H9 (cell line): ENCODE measurements around the gene ASTN2. TPM values are rescaled to one million over a fixed set of nuclear protein-coding genes. Genes with fewer than 3 reads are reported as not detected.

ENCODE experiments used
- DNase-seq: peaks from one replicate; pipeline ENCODE4 v3.0.0-alpha.2; 2017
- H2AFZ ChIP-seq: one replicate; pipeline ENCODE4 v1.6.1; 2013; ENCODE audit warnings: mild to moderate bottlenecking, low read length, control low read depth, moderate library complexity
- H2AK5ac ChIP-seq: 2 replicates; pipeline ENCODE4 v1.6.1; 2013; ENCODE audit warnings: low read length, control low read depth, mixed read lengths; ENCODE audit not compliant: insufficient read length
- H2BK120ac ChIP-seq: one replicate; pipeline ENCODE4 v1.6.1; 2013; ENCODE audit warnings: low read depth, mild to moderate bottlenecking, low read length, control low read depth, inconsistent platforms; ENCODE audit not compliant: poor library complexity, severe bottlenecking
- H2BK12ac ChIP-seq: 2 replicates; pipeline ENCODE4 v1.6.1; 2013; ENCODE audit warnings: low read length, control low read depth, mixed read lengths, low read depth; ENCODE audit not compliant: insufficient read length
- H2BK15ac ChIP-seq: 2 replicates; pipeline ENCODE4 v1.6.1; 2013; ENCODE audit warnings: low read depth, low read length, control low read depth
- H2BK20ac ChIP-seq: one replicate; pipeline ENCODE4 v1.6.1; 2013; ENCODE audit warnings: low read depth, mild to moderate bottlenecking, low read length, control low read depth, inconsistent platforms; ENCODE audit not compliant: poor library complexity, severe bottlenecking
- H2BK5ac ChIP-seq: 2 replicates; pipeline ENCODE4 v1.6.1; 2013; ENCODE audit warnings: low read length, control low read depth, mixed read lengths; ENCODE audit not compliant: insufficient read length
- H3K14ac ChIP-seq: 2 replicates; pipeline ENCODE4 v1.6.1; 2013; ENCODE audit warnings: low read length, control low read depth; ENCODE audit not compliant: insufficient read depth
- H3K18ac ChIP-seq: 2 replicates; pipeline ENCODE4 v1.6.1; 2013; ENCODE audit warnings: low read depth, mild to moderate bottlenecking, mixed read lengths, low read length, control low read depth; ENCODE audit not compliant: insufficient read length
- H3K23ac ChIP-seq: 2 replicates; pipeline ENCODE4 v1.6.1; 2013; ENCODE audit warnings: low read length, control low read depth, mixed read lengths, low read depth; ENCODE audit not compliant: insufficient read length
- H3K23me2 ChIP-seq: 2 replicates; pipeline ENCODE4 v1.6.1; 2013; ENCODE audit warnings: low read depth, mild to moderate bottlenecking, mixed read lengths, low read length, control low read depth; ENCODE audit not compliant: insufficient read length, poor library complexity, severe bottlenecking
- H3K27ac ChIP-seq: 2 replicates; pipeline ENCODE4 v1.5.1; 2013; ENCODE audit warnings: low read length, control low read depth, mixed read lengths, low read depth; ENCODE audit not compliant: insufficient read length
- H3K27me3 ChIP-seq: 2 replicates; pipeline ENCODE4 v1.6.1; 2013; ENCODE audit warnings: low read length, control low read depth, inconsistent platforms; ENCODE audit not compliant: insufficient read depth
- H3K4ac ChIP-seq: 2 replicates; pipeline ENCODE4 v1.6.1; 2013; ENCODE audit warnings: low read depth, mild to moderate bottlenecking, control low read depth, inconsistent platforms, low read length, moderate library complexity
- H3K4me1 ChIP-seq: 2 replicates; pipeline ENCODE4 v1.6.1; 2013; ENCODE audit warnings: low read length, control low read depth, inconsistent platforms; ENCODE audit not compliant: insufficient read depth
- H3K4me2 ChIP-seq: 2 replicates; pipeline ENCODE4 v1.6.1; 2013; ENCODE audit warnings: low read length, control low read depth, mixed read lengths; ENCODE audit not compliant: insufficient read length, insufficient read depth
- H3K56ac ChIP-seq: 2 replicates; pipeline ENCODE4 v1.6.1; 2013; ENCODE audit warnings: low read depth, mild to moderate bottlenecking, mixed read lengths, low read length, control low read depth; ENCODE audit not compliant: insufficient read length
- H3K79me1 ChIP-seq: 2 replicates; pipeline ENCODE4 v1.6.1; 2013; ENCODE audit warnings: low read depth, mild to moderate bottlenecking, moderate library complexity, low read length, control low read depth, inconsistent platforms; ENCODE audit not compliant: insufficient read depth, poor library complexity, severe bottlenecking
- H3K79me2 ChIP-seq: 2 replicates; pipeline ENCODE4 v1.6.1; 2013; ENCODE audit warnings: low read length, control low read depth, inconsistent platforms; ENCODE audit not compliant: insufficient read depth
- H3K9ac ChIP-seq: 2 replicates; pipeline ENCODE4 v1.6.1; 2013; ENCODE audit warnings: low read length, control low read depth, mixed read lengths; ENCODE audit not compliant: insufficient read length; ENCODE audit errors: extremely low read depth
- H3K9me3 ChIP-seq: one replicate; pipeline ENCODE4 v1.6.1; 2013; ENCODE audit warnings: low read depth, low read length, inconsistent platforms; ENCODE audit not compliant: control insufficient read depth
- H3T11ph ChIP-seq: one replicate; pipeline ENCODE4 v1.6.1; 2013; ENCODE audit warnings: mild to moderate bottlenecking, low read length, control low read depth, inconsistent platforms
- H4K20me1 ChIP-seq: one replicate; pipeline ENCODE4 v1.6.1; 2013; ENCODE audit not compliant: control insufficient read depth, insufficient read length, insufficient read depth
- H4K5ac ChIP-seq: 2 replicates; pipeline ENCODE4 v1.6.1; 2013; ENCODE audit warnings: low read depth, mild to moderate bottlenecking, mixed read lengths, low read length, control low read depth; ENCODE audit not compliant: insufficient read length
- H4K8ac ChIP-seq: replicated peaks from 2 replicates; pipeline ENCODE4 v1.6.1; 2013; ENCODE audit warnings: low read length, control low read depth, mixed read lengths, low read depth; ENCODE audit not compliant: insufficient read length
- H4K91ac ChIP-seq: 2 replicates; pipeline ENCODE4 v1.6.1; 2013; ENCODE audit warnings: low read depth, mild to moderate bottlenecking, moderate library complexity, mixed read lengths, low read length, control low read depth; ENCODE audit not compliant: insufficient read length
- H3K27ac Mint-ChIP-seq, 3 experiments: 2 replicates in 2 of 3; 3 replicates in 1 of 3; pipeline ENCODE4 v1.8.0; 2020 to 2021; ENCODE audit warnings: mixed read lengths in 3 of 3, mild to moderate bottlenecking in 1 of 3, moderate library complexity in 1 of 3
- H3K27me3 Mint-ChIP-seq: 2 replicates; pipeline ENCODE4 v1.8.0; 2021; ENCODE audit warnings: low read depth, mild to moderate bottlenecking, moderate library complexity, mixed read lengths
- H3K36me3 Mint-ChIP-seq, 3 experiments: 2 replicates in 2 of 3; 3 replicates in 1 of 3; pipeline ENCODE4 v1.8.0; 2020 to 2021; ENCODE audit warnings: low read depth in 3 of 3, mixed read lengths in 3 of 3; ENCODE audit not compliant: insufficient read depth in 1 of 3
- H3K4me1 Mint-ChIP-seq, 2 experiments: 2 replicates each; pipeline ENCODE4 v1.8.0; 2020; ENCODE audit warnings: mixed read lengths in 2 of 2
- H3K4me3 Mint-ChIP-seq, 2 experiments: 2 replicates in 1 of 2; 3 replicates in 1 of 2; pipeline ENCODE4 v1.8.0; 2020 to 2021; ENCODE audit warnings: mild to moderate bottlenecking in 2 of 2, mixed read lengths in 2 of 2, moderate library complexity in 1 of 2
- H3K9me3 Mint-ChIP-seq, 2 experiments: 2 replicates in 1 of 2; 3 replicates in 1 of 2; pipeline ENCODE4 v1.8.0; 2020; ENCODE audit warnings: mild to moderate bottlenecking in 2 of 2, mixed read lengths in 2 of 2, moderate library complexity in 1 of 2
- WGBS: extraction: QIAGEN DNeasy Blood & Tissue Kit; methylation state at CpG from one replicate; pipeline ENCODE4 v1.1.7; 2013; ENCODE audit warnings: missing lambda C conversion rate, low lambda C conversion rate, mixed read lengths; ENCODE audit not compliant: insufficient read length; ENCODE audit errors: extremely low coverage; 5-methylcytosine and 5-hydroxymethylcytosine counted together
- total RNA-seq: library from RNA; stranded (reverse); gene quantifications from 2 replicates; pipeline ENCODE4 v1.2.1, GENCODE V29; 2021
- TF ChIP-seq, protein P1 (sequence below): fragments of 200-600 bp; sonication (generic); conservative IDR thresholded peaks from 3 replicates; pipeline ENCODE4 v1.8.0; 2021; ENCODE audit warnings: antibody characterized with exemption, mild to moderate bottlenecking

ASTN2 gene
- total RNA-seq, 1 experiment from 2014 or later, result 9.7 TPM

DNA sequence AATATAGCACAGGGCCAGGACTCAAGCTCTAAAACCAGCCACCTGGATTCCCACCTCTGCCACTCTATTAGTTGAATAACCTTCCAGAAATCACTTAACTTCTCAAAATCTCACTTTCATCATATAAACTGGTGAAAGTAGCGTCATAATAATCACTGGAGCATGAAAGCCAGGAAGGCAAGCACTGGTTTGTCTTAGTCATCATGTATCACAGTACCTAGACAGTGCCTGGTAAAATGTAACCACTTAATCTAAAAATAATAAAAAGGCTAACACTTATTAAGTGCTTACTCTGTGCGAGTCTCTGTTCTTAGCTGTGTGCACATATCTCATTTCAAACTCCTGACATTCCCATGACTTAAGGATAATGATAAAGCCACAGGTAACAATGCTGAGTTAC is 109.4 kb downstream of the ASTN2 start:
- Histone ChIP-seq H4K8ac (no peak overlapping the region), H4K5ac (no peak overlapping the region), H3K9me3 (no peaks in the 10 kb centered on the region), H3K23me2 (no peaks in the 10 kb centered on the region), H3K4me2 (no peak overlapping the region), H3K79me1 (no peaks in the 10 kb centered on the region), H2BK15ac (no peak overlapping the region), H3K56ac (no peak overlapping the region), H3K9ac (no peak overlapping the region), H3K4me1 (peaks cover 2% of the 10 kb centered on the region; the same call in 1 of the 2 replicates), H3T11ph (no peak overlapping the region), H2BK20ac (no peak overlapping the region), H3K27ac (no peak overlapping the region), H4K20me1 (no peaks in the 10 kb centered on the region), H3K18ac (no peak overlapping the region), H3K14ac (no peak overlapping the region), H2BK120ac (no peak overlapping the region), H2AK5ac (no peak overlapping the region), H2AFZ (no peak overlapping the region), H3K79me2 (no peaks in the 10 kb centered on the region), H3K4ac (no peak overlapping the region), H3K27me3 (no peaks in the 10 kb centered on the region), H4K91ac (no peak overlapping the region), H2BK12ac (no peak overlapping the region), H2BK5ac (no peak overlapping the region), H3K23ac (no peak overlapping the region)
- TF ChIP-seq, protein P1, sequence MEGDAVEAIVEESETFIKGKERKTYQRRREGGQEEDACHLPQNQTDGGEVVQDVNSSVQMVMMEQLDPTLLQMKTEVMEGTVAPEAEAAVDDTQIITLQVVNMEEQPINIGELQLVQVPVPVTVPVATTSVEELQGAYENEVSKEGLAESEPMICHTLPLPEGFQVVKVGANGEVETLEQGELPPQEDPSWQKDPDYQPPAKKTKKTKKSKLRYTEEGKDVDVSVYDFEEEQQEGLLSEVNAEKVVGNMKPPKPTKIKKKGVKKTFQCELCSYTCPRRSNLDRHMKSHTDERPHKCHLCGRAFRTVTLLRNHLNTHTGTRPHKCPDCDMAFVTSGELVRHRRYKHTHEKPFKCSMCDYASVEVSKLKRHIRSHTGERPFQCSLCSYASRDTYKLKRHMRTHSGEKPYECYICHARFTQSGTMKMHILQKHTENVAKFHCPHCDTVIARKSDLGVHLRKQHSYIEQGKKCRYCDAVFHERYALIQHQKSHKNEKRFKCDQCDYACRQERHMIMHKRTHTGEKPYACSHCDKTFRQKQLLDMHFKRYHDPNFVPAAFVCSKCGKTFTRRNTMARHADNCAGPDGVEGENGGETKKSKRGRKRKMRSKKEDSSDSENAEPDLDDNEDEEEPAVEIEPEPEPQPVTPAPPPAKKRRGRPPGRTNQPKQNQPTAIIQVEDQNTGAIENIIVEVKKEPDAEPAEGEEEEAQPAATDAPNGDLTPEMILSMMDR, result no peak
- no peak overlapping the region for H3K27ac Mint-ChIP-seq
- peaks cover 2% of the 10 kb centered on the region; the same call in 1 of the 2 replicates for H3K27me3 Mint-ChIP-seq
- H3K36me3 Mint-ChIP-seq, result no peaks in the 10 kb centered on the region
- no peak overlapping the region for H3K4me3 Mint-ChIP-seq
- DNase-seq, result no peak
- WGBS, result no CpG with 5 or more reads among the region's 2 CpGs
- peaks cover 15 to 18% of the 10 kb centered on the region in 2 experiments for H3K4me1 Mint-ChIP-seq
- H3K9me3 Mint-ChIP-seq, result no peaks in the 10 kb centered on the region
